ENCODE data around the gene SPTSSB. TPM values are rescaled to one million over a fixed set of nuclear protein-coding genes. Genes with fewer than 3 reads are reported as not detected.

Gene SPTSSB
- total RNA-seq, 1 experiment from 2014 or later, result 3.7 TPM

- Histone ChIP-seq H3K27me3 (ENCODE audit: control insufficient read depth, insufficient read depth, low read length) (no peaks in the 10 kb centered on the region), H3K4me1 (ENCODE audit: control insufficient read depth, insufficient read depth, low read length) (peaks cover 23% of the 10 kb centered on the region; the same call in 1 of the 2 replicates), H3K36me3 (ENCODE audit: control insufficient read depth, insufficient read depth, low read length) (no peaks in the 10 kb centered on the region), H3K4me3 (ENCODE audit: low read depth in 2 of 2, low read length in 2 of 2) (no peak overlapping the region), H3K27ac (ENCODE audit: low read length) (peak overlapping the region; percentile 72), H3K9me3 (ENCODE audit: control insufficient read depth, insufficient read depth, low read depth, low read length) (peaks cover 4% of the 10 kb centered on the region; the same call in 1 of the 2 replicates)
- ChIA-PET CTCF (no interaction called here), POLR2A (no interaction called here)
- in situ Hi-C loops (cut with HindIII; ENCODE audit: low pct_unique_long_range_greater_than_20kb, low sequenced_read_pairs) (no loop called here), intact Hi-C loops (cut with micrococcal nuclease; ENCODE audit: unreplicated experiment) (no loop called here)
- peak; percentile 52 for ATAC-seq
- DNase-seq (ENCODE audit: low read depth, low spot score), result no peak
- BruUV-seq (replicated peaks), result no TSS peak
- TF ChIP-seq CTCF (IDR thresholded peaks at IDR 0.05) (peak; percentile 34; the same call in 1 of the 2 replicates), POLR2AphosphoS5 (IDR thresholded peaks at IDR 0.05; ENCODE audit: low read depth, low read length) (no peak)
These were observed 42.0 kb upstream of the SPTSSB start for GRCh38 chr3:161413127-161413854.

- ChIA-PET CTCF (no interaction called here), POLR2A (no interaction called here)
- BruUV-seq (replicated peaks), result no TSS peak
- intact Hi-C loops (cut with micrococcal nuclease; ENCODE audit: unreplicated experiment), result no loop called here
- H3K27me3 ChIP-seq (ENCODE audit: control insufficient read depth, insufficient read depth, low read length), result no peaks in the 10 kb centered on the region
- in situ Hi-C loops (cut with HindIII; ENCODE audit: low pct_unique_long_range_greater_than_20kb, low sequenced_read_pairs), result no loop called here
- no peak for DNase-seq (ENCODE audit: low read depth, low spot score)
- ATAC-seq, result peak; percentile 80
- H3K27ac ChIP-seq (ENCODE audit: low read length), result peak overlapping the region; percentile 10; the same call in 1 of the 2 replicates
- TF ChIP-seq CTCF (IDR thresholded peaks at IDR 0.05) (no peak), SIN3A (IDR thresholded peaks at IDR 0.05; ENCODE audit: borderline replicate concordance, insufficient read depth, low read depth, low read length) (no peak), POLR2AphosphoS5 (IDR thresholded peaks at IDR 0.05; ENCODE audit: low read depth, low read length) (no peak), REST (IDR thresholded peaks at IDR 0.05; ENCODE audit: insufficient read depth in 1 of 2, low read depth in 2 of 2, low read length in 1 of 2) (no peak), TCF7L2 (IDR thresholded peaks at IDR 0.05; ENCODE audit: low read depth, low read length) (no peak)
- no peaks in the 10 kb centered on the region for H3K36me3 ChIP-seq (ENCODE audit: control insufficient read depth, insufficient read depth, low read length)
- H3K9me3 ChIP-seq (ENCODE audit: control insufficient read depth, insufficient read depth, low read depth, low read length), result no peaks in the 10 kb centered on the region
- no peak overlapping the region for H3K4me3 ChIP-seq (ENCODE audit: low read depth in 2 of 2, low read length in 2 of 2)
- peaks cover 23% of the 10 kb centered on the region; the same call in 1 of the 2 replicates for H3K4me1 ChIP-seq (ENCODE audit: control insufficient read depth, insufficient read depth, low read length)
These were observed 40.8 kb upstream of the SPTSSB start for GRCh38 chr3:161412123-161412522.

All from Panc1 (cell line).